ENCODE data around the gene PRR33.

GRCh38 chr11:1873048-1873812 is 18.5 kb downstream of the PRR33 start:
- TF ChIP-seq POLR2A (IDR thresholded peaks at IDR 0.05) (no peak), CTCF (IDR thresholded peaks at IDR 0.05) (no peak), EP300 (IDR thresholded peaks at IDR 0.05) (no peak)
